ENCODE data around the gene RAB11B.

- TF ChIP-seq CTCF (IDR thresholded peaks at IDR 0.05; ENCODE audit: low read depth, low read length, missing input control) (no peak), GABPA (IDR thresholded peaks at IDR 0.05 in 1 of 2, conservative IDR thresholded peaks at IDR 0.05 in 1 of 2) (no peak), RAD21 (IDR thresholded peaks at IDR 0.05) (no peak)
Measured at GRCh38 chr19:8371011-8371804, 19.0 kb upstream of the RAB11B start.
